ENCODE data around the gene WAC.
A peak's percentile ranks its signal among the peaks of the same experiment; 100 is the strongest.
"Not testable (repeated sequence)": the region's sequence is repeated elsewhere in the genome, so short reads cannot be mapped to it uniquely, and the experiment has no call there.

Gene WAC, protein sequence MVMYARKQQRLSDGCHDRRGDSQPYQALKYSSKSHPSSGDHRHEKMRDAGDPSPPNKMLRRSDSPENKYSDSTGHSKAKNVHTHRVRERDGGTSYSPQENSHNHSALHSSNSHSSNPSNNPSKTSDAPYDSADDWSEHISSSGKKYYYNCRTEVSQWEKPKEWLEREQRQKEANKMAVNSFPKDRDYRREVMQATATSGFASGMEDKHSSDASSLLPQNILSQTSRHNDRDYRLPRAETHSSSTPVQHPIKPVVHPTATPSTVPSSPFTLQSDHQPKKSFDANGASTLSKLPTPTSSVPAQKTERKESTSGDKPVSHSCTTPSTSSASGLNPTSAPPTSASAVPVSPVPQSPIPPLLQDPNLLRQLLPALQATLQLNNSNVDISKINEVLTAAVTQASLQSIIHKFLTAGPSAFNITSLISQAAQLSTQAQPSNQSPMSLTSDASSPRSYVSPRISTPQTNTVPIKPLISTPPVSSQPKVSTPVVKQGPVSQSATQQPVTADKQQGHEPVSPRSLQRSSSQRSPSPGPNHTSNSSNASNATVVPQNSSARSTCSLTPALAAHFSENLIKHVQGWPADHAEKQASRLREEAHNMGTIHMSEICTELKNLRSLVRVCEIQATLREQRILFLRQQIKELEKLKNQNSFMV
- 84.7 to 157 (median 106) reads per million in 18 experiments for total RNA-seq

DNA sequence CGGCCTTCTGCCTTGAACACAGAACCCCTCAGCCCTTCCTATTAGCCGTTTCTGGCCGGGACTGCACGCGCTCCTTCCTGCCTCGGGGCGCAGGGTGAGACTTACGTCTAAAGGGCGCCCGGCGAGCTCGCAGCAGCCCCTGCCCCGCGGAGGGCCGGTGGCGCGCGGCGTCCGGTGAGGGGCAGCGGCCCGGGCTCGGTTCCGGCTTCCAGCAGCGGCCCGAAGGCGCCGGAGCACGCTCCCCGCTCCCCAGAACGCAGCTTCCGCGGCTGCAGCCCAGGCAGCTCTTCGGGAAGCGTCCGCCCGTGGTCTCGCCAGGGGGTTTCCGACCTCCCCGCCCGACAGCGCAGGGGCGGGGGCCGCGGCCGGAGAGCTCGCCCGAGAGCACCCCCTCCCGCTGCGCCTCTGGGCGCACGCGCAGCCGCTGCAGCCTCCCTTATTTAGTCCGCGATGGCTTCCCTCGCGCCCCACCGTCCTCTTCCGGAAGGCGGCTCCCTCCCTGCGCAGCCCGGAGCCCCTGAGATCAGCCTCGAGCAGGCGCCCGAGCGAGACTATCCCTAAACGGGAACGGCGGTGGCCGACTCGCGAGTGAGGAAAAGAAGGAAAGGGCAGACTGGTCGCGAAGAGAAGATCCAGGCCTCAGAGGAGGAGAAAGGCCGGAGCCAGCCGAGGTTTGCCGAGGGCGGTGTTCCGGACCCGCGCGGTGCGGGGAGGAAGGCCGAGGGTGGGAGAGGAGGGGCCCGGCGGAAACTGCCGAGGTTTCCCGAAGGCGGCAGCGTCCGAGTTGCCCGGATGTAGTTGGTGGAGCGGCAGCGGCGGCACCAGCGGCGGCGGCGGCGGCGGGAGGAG is at the start of gene WAC:
Gene WAC (plus strand): TSS at position 782 of the 849 bp plus-strand sequence. CDS start 462 bp downstream, outside the sequence.
- peak; percentile 96 for DNase-seq

DNA sequence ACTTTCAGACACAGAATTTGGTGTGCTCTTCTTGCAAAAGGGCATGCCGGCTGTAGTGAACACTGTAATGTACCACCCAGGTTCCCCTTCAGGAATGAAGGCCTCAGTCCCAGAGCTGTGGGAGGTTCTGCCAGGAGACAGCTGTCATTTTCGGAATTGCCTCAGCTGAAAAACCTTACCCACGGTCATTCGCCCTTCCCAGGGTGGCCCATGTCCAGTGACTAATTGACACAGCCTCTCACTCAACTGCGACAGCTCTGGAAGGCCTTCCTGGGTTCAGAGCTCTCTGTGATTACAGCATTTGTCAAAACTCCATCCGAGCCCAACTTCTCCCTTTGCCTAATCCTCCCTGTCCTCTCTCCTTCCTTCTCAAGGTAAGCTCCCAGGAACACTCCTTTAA is 43.7 kb upstream of the WAC start:
- peak; percentile 26 to 48 for DNase-seq

DNA sequence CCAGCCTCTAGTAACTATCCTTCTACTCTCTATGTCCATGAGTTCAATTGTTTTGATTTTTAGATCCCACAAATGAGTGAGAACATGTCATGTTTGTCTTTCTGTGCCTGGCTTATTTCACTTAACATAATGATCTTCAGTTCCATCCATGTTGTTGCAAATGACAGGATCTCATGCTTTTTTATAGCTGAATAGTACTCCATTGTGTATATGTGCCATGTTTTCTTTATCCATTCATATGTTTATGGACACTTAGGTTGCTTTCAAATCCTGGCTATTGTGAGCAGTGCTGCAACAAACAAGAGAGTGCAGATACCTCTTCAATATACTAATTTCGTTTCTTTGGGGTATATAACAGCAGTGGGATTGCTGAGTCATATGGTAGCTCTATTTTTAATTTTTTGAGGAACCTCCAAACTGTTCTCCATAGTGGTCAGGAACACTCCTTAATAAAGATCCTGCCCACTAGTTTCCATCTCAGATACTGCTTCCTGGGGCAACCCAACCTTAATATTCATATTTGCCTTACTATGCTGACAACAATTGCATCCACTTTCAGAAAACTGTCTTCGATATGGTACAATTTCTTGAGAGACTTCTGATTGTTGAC is 42.6 kb upstream of the WAC start:
- peak in 1 of 2 donors; percentile 49 for DNase-seq

DNA sequence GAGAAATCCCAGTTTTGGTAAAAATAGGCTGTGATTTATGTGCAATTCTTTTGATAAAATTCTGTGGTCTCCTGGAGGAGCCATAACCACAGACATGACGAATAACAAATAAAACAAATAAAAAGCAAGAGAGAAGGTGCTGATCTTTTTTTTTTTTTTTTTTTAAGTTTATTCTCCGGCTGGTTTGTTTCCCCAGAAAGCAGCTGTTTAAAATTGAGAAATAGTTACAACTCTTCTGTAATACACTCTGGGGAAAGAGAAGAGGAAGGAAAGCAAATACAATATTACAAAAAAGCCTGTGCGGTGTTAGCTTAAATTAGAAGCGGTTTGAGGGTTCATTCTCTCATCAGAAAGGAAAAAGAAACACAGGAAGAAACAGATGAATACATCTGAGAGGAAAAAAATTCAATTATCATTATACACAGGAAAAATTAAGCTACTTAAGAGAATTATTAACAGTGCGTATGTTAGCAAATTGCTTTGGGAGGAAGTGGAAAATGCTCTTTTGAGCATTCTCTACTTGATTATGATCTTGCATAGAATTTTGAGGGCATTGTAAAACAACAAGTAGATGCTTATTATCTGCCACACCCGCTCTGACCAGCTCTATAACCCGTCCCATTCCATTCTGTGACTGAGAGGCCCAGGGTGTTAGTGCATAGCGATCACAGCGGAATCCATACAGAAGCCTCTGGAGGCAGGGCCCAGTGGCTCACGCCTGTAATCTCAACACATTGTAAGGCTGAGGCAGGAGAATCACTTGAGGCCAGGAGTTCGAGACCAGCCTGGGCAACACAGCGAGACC is 40.6 kb upstream of the WAC start:
- DNase-seq = peak; percentile 53 to 94

DNA sequence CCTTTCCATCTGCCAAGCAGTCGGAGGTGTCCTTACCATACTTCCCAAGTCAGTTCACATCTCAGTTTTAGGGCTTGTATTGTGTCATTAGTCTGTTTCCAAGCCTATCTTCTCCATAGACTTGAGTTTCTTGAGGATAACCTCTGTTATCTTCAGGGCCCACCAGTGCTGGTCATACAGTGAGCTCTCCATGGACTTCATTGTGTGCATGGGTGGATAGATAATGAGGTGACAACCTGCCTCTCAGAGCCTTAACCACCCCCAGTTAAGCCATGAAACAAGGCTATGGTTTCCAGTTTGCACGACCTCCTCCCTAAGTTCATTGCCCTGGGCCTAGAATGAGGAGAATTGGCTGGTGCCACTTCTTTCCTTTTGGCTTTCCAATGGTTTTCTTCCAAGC is 38.5 kb upstream of the WAC start:
- DNase-seq = no peak

DNA sequence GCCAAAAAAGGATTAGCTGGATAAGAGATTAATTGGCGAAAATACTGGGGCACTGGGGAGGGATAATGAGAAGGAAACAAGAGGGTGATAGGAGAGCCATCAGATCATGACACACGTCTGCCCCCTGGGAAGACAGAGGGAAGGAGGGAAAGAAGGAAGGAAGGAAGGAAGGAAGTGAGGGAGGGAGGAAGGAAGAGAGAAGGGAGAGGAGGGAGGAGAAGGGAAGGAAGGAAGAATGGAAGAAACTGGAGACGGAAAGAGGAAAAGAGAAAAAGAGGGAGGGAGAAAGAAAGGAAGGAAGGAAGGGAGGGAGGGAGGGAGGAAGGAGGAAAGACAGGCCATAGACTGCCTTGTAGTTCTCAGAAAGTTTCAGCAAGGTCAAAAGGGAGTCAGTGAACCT is 37.8 kb upstream of the WAC start:
- no peak for DNase-seq

DNA sequence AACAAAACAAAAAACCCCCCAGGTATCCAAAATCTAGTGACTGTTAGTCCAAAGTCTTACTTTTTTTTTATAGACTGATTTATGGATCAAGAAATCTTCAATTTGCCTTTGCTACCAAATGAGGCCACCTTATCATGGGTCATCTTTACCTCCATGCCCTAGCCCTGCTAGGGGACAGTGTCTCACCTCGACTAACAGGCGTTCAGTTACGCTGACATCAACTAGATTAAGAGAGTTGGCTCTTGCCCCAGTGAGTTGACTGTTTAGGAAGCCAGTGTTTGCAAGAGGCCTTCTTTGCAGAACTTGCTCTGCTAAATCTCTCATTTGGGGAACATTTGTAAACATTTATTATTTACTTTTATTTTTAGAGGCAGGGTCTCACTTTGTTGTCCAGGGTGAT is 36.9 kb upstream of the WAC start:
- no peak for DNase-seq

DNA sequence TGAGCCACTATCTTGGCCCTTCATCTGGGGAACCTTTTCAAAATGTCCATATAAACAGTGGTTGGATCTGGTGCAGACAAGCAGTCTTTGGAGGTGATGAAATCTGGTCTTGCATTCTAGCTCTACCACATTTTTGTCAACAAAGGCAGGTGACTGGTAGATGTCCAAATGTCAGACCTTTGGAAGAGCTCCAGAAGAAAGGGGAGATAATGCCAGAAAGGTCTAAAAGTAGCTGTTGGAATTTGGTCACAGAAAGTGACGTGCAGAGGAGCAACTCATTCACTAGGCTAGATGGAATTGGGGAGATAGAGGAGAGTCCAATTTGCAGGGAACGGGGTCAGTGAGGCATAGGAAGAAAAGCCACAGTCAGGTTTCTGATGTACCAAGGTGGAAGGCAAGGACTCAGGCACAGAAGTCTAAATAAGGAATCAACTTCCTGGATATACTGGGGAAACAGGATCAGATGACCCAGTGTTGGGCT is 36.4 kb upstream of the WAC start:
- DNase-seq = no peak

DNA sequence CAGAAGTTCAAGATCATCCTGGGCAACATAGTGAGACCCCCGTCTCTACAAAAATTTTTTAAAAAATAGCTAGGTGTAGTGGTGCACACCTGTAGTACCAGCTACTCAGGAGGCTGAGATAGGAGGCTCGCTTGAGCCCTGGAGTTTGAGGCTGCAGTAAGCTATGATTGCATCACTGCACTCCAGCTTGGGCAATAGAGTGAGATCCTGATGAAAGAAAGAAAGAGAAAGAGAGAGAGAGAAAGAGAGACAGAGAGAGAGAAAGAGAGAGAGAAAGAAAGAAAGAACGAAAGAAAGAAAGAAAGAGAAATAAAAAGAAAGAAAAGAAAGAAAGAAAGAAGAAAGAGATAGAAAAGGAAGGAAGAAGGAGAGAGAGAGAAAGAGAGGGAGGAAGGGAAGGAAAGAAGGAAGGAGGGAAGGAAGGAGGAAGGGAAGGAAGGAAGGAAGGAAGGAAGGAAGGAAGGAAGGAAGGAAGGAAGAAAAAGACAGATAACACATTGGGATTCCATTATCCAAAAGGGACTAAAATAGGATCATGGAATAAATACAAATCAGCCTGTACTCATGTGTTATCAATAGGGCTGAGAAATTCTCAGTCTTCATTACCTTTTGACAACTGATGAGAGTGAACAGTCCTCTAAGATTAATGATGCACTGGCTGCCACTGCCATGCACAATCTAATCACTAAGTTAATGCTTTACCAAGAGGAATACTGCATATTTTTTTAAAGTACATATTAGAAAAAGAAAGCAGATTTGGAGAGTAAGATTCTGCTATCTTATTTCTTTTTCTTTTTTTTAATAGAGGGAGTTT is 35.4 kb upstream of the WAC start:
- DNase-seq = no peak

DNA sequence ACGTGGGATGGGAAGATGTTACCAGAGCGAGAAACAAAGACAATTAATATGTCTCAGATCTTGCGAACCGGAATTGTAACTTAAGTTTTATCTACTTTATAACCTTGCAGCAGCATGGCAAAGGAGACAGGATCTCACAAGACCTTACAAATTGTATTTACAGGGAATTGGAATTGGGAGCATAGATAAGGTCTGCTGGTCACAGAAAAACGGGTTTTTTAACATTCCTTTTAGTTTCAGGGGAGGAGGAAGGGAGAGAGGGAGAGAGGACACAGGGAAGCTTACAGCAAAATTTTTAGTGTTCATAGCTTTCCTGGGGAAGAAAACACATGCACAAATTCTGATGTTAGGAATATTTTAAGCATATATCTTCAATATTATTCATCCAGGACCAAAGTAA is 32.7 kb upstream of the WAC start:
- not testable (repeated sequence) for DNase-seq

DNA sequence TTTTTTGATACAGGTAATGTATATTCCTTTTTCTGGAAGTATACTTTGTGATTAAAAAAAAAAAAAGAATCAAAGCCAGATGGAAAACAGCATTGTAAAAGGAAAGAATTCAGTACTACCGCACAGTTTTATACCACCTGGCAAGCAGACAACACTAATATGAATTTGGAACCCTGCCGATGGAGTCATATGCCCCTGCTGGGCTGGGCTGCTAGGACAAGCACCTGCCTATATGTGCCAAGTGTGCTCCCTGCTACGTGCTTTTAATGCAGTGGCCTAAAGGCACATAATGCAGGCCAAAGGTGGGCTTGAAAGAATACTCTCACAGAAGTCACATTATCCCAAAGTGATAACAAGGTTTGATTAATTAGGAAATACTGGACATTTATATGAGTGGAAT is 29.8 kb upstream of the WAC start:
- DNase-seq = no peak

DNA sequence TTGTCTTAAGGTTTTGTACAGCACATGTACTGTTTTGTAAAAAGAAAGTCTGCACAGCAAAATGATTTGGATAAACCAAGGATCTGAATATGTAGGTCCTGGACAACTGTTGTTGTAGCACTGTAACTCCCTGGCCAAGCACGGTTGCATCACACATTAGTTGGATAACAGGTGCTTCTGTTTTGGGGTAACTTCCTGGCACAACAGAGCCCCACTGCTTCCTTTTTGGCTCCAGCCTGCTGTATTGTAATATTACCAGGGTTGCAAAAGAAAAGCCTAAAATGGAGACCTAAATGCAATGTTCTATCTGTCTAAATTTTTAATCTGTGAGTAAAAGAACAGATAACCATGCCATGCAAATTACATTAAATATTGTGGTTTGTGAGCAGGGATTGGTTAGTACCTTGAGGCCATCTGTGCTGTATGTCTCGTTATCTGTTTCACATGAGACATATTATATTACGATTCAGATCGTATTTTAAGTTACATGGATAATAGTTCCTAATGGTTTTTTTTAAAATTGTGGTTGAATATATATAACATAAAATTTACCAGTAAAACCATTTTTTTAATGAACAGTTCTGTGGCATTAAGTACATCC is 27.5 kb upstream of the WAC start:
- DNase-seq = no peak

DNA sequence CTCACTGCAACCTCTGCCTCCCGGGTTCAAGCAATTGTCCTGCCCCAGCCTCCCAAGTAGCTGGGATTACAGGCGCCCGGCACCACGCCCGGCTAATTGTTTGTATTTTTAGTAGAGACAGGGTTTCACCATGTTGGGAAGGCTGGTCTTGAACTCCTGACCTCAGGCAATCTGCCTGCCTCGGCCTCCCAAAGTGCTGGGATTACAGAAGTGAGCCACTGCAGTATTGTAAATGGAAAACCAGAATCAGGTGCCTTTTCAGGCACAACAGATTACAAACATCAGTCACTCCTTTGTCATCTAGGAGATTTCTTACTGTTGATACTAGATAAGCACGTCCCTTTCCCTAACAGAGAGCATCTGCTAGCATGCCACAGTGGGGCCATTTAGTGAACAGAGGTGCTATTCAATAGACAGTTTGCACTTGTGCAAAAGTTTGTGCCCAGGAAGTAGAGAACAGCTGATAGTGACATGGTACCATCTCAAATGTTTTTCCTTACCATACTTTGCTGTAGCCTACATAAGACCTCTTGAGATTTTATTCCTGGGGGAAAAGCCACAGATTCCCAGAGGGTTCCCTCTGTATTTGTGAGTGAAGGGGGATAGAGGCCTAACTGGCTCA is 24.5 kb upstream of the WAC start:
- DNase-seq = no peak

DNA sequence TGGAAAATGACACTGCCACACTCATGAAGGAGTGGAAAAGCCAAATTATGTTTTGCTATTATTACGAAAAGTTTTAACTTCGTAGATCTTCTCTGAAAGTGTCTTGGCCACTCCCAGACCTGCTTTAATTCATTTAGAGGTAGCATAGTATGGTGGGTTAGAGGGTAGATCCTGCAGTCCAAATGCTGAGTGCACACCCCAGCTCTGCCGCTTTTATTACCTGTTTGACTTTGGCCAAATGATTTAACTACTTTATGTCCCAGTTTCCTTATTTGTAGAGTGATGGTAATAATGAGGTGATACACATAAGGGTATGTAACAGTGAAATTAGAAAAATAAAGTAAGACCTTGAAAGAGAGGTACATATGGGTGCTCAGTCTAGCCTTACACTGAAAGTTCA is 23.6 kb upstream of the WAC start:
- no peak for DNase-seq

DNA sequence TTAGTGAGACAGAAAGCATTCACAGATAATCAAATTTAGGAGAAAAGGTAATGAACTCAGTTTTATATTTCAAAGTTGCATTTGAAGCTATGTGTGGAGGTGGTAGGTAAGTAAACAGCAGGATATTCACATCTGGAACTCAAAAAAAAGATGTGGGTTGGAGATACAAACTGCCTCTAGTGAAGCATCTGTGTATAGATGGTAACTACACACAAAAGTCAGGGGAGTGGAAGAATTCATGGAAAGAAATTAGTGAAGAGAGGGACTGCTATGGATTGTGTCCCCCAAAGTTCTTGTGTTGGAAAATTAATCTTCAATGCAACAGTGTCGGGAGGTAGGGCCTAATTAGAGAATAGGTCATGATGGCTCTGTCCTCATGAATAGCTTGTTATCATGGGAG is 18.3 kb upstream of the WAC start:
- no peak for DNase-seq

DNA sequence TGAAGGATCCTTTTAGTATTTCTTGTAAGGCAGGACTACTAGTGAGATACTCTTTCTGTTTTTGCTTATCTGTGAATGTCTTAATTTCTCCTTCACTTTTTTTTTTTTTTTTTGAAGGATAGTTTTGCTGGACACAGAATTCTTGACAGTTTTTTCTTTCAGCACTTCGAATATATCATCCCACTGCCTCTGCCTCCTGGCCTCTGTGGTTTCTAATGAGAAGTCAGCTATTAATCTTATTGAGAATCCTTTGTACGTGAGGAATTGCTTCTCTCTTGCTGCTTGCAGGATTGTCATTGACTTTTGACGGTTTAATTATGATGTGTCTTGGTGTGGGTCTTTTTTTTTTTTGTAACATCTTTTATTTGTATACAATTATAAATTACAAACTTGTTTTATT is 12.6 kb upstream of the WAC start:
- no peak for DNase-seq

DNA sequence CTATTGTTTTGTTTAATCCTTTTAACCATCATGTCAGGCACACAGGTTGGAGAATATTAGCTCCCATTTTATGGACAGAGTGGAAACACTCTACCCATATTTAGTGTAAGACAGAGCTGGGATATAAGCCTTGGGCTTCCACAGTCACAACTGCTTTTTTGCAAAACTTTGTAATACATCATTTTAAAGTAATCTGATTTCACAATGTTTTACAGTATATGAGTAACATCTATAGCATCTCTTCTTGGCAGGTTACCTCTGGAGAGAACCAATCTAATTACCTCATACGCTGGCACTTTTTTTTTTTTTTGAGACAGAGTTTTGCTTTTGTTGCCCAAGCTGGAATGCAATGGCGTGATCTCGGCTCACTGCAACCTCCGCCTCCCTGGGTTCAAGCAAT is 12.1 kb upstream of the WAC start:
- not testable (repeated sequence) for DNase-seq

DNA sequence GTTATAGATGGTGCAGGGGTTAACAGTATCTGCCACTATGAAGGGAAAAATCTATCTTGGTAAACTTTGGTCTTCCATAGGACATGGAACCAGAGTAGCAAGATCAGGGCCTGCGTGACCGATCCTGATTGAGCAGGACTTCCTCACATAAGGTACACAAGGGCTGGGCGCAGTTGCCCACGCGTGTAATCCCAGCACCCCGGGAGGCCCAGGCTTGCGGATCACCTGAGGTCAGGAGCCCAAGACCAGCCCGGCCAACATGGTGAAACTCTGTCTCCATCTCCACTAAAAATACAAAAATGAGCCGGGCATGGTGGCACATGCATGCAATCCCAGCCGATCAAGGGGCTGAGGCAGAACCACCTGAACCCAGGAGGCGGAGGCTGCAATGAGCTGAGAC is 11.0 kb upstream of the WAC start:
- DNase-seq = not testable (repeated sequence)

DNA sequence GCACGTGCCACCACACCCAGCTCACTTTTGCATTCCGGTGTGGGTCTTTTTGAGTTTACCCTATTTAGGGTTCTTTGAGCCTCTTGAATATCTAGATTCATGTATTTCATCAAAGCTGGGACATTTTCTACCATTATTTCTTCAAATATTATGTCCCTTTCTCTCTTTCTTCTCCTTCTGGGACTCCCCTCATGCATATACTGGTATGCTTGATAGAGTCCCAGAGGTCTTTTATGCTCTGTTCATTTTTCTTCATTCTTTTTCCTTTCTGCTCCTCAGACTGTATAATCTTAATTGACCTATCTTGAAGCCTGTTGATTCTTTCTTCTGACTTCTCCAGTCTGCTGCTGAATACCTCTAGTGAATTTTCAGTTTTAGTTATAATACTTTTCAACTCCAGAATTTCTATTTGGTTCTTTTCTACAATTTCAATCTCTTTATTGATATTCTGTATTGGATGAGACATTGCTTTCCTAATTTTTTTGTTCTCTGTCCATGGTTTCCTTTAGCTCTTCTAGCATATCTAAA is 9.1 kb upstream of the WAC start:
- DNase-seq = no peak

DNA sequence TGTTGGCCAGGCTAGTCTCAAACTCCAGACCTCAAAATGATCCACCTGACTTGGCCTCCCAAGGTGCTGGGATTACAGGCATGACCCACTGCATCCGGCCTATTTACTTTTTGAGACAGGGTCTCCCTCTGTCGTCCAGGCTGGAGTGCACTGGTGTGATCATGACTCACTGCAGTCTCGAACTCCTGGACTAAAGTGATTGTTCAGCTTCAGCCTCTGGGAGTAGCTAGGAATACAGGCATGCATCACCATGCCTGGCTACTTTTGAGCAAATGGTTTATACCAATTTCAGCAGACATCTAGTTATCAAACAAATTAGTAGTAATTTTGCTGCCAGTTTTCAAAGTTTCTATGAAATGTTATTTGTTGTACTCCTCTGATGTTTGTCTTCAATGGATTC is 2.2 kb upstream of the WAC start:
- DNase-seq = no peak

All from inflammatory macrophage (primary cell).